ENCODE measurements around the gene ZNF398.

GRCh38 chr7:149130572-149131198 lies 16.6 kb upstream of the ZNF398 start:
- TF ChIP-seq CTCF (IDR thresholded peaks at IDR 0.05; ENCODE audit: low read depth, low read length) (no peak), EZH2phosphoT487 (IDR thresholded peaks at IDR 0.05; ENCODE audit: low read depth) (no peak)

Data from OCI-LY3 (cell line).